ENCODE measurements around the gene SEC24D.

The SEC24D gene

GRCh38 chr4:118684873-118685811 is 150.8 kb downstream of the SEC24D start, which contains the start of gene METTL14:
Gene METTL14 (plus strand): TSS chr4:118685392. CDS start chr4:118685535, 143 bp downstream.
- Histone ChIP-seq H3K9me3 (ENCODE audit: control insufficient read depth in 2 of 2, low read length in 2 of 2) (no peaks in the 10 kb centered on the region), H3K9ac (ENCODE audit: low read depth in 1 of 2, low read length in 2 of 2) (peak within 1 kb of the TSS; percentile 84 to 93), H3K4me1 (ENCODE audit: control insufficient read depth in 2 of 2, insufficient read depth in 2 of 2, low read length in 2 of 2) (peaks cover 10 to 13% of the 10 kb centered on the region in 2 donors)

GRCh38 chr4:118683513-118683912 is 152.4 kb downstream of the SEC24D start:
- Histone ChIP-seq H3K27ac (ENCODE audit: low read depth in 2 of 2, low read length in 2 of 2) (no peak overlapping the region), H3K9ac (ENCODE audit: low read depth in 1 of 2, low read length in 2 of 2) (no peak overlapping the region), H3K4me3 (ENCODE audit: low read length in 2 of 2) (no peak overlapping the region), H3K36me3 (ENCODE audit: control insufficient read depth in 2 of 2, insufficient read depth in 2 of 2, low read length in 2 of 2) (peaks cover 0 to 6% of the 10 kb centered on the region in 2 donors), H3K4me1 (ENCODE audit: control insufficient read depth in 2 of 2, insufficient read depth in 2 of 2, low read length in 2 of 2) (peaks cover 10 to 13% of the 10 kb centered on the region in 2 donors), H3K27me3 (ENCODE audit: control insufficient read depth in 2 of 2, insufficient read depth in 2 of 2, low read length in 2 of 2) (no peaks in the 10 kb centered on the region), H3K9me3 (ENCODE audit: control insufficient read depth in 2 of 2, low read length in 2 of 2) (no peaks in the 10 kb centered on the region)

More at GRCh38 chr4:118684873-118685811, 150.8 kb downstream of the SEC24D start, which contains the start of gene METTL14:
- peak within 1 kb of the TSS; percentile 90 to 95 for H3K27ac ChIP-seq (ENCODE audit: low read depth in 2 of 2, low read length in 2 of 2)
- no peaks in the 10 kb centered on the region for H3K27me3 ChIP-seq (ENCODE audit: control insufficient read depth in 2 of 2, insufficient read depth in 2 of 2, low read length in 2 of 2)
- peaks cover 10 to 17% of the 10 kb centered on the region in 2 donors for H3K36me3 ChIP-seq (ENCODE audit: control insufficient read depth in 2 of 2, insufficient read depth in 2 of 2, low read length in 2 of 2)
- peak within 1 kb of the TSS; percentile 93 to 99 for H3K4me3 ChIP-seq (ENCODE audit: low read length in 2 of 2)

GRCh38 chr4:118682928-118683327 is 153.0 kb downstream of the SEC24D start:
- H3K4me3 ChIP-seq (ENCODE audit: low read length in 2 of 2): no peak overlapping the region
- H3K27ac ChIP-seq (ENCODE audit: low read depth in 2 of 2, low read length in 2 of 2): no peak overlapping the region
- no peak overlapping the region for H3K9ac ChIP-seq (ENCODE audit: low read depth in 1 of 2, low read length in 2 of 2)
- peaks cover 0 to 2% of the 10 kb centered on the region in 2 donors for H3K36me3 ChIP-seq (ENCODE audit: control insufficient read depth in 2 of 2, insufficient read depth in 2 of 2, low read length in 2 of 2)
- H3K9me3 ChIP-seq (ENCODE audit: control insufficient read depth in 2 of 2, low read length in 2 of 2): no peaks in the 10 kb centered on the region
- no peaks in the 10 kb centered on the region for H3K27me3 ChIP-seq (ENCODE audit: control insufficient read depth in 2 of 2, insufficient read depth in 2 of 2, low read length in 2 of 2)
- H3K4me1 ChIP-seq (ENCODE audit: control insufficient read depth in 2 of 2, insufficient read depth in 2 of 2, low read length in 2 of 2): peaks cover 10 to 13% of the 10 kb centered on the region in 2 donors

GRCh38 chr4:118680808-118681207 is 155.1 kb downstream of the SEC24D start:
- no peaks in the 10 kb centered on the region for H3K9me3 ChIP-seq (ENCODE audit: control insufficient read depth in 2 of 2, low read length in 2 of 2)
- no peak overlapping the region for H3K27ac ChIP-seq (ENCODE audit: low read depth in 2 of 2, low read length in 2 of 2)
- H3K27me3 ChIP-seq (ENCODE audit: control insufficient read depth in 2 of 2, insufficient read depth in 2 of 2, low read length in 2 of 2): no peaks in the 10 kb centered on the region
- no peaks in the 10 kb centered on the region for H3K36me3 ChIP-seq (ENCODE audit: control insufficient read depth in 2 of 2, insufficient read depth in 2 of 2, low read length in 2 of 2)
- peaks cover 0 to 3% of the 10 kb centered on the region in 2 donors for H3K4me1 ChIP-seq (ENCODE audit: control insufficient read depth in 2 of 2, insufficient read depth in 2 of 2, low read length in 2 of 2)
- H3K4me3 ChIP-seq (ENCODE audit: low read length in 2 of 2): no peak overlapping the region
- no peak overlapping the region for H3K9ac ChIP-seq (ENCODE audit: low read depth in 1 of 2, low read length in 2 of 2)

- Histone ChIP-seq H3K9ac (ENCODE audit: low read depth in 1 of 2, low read length in 2 of 2) (no peak overlapping the region), H3K9me3 (ENCODE audit: control insufficient read depth in 2 of 2, low read length in 2 of 2) (no peaks in the 10 kb centered on the region), H3K4me3 (ENCODE audit: low read length in 2 of 2) (no peak overlapping the region), H3K27me3 (ENCODE audit: control insufficient read depth in 2 of 2, insufficient read depth in 2 of 2, low read length in 2 of 2) (no peaks in the 10 kb centered on the region), H3K36me3 (ENCODE audit: control insufficient read depth in 2 of 2, insufficient read depth in 2 of 2, low read length in 2 of 2) (no peaks in the 10 kb centered on the region), H3K27ac (ENCODE audit: low read depth in 2 of 2, low read length in 2 of 2) (no peak overlapping the region), H3K4me1 (ENCODE audit: control insufficient read depth in 2 of 2, insufficient read depth in 2 of 2, low read length in 2 of 2) (no peaks in the 10 kb centered on the region)
These were observed 159.8 kb downstream of the SEC24D start for GRCh38 chr4:118676128-118676527.
